Transverse colon (tissue), 4 donors: Measurements from ENCODE around the gene OTP. TPM values are rescaled to one million over a fixed set of nuclear protein-coding genes. Genes with fewer than 3 reads are reported as not detected.
"Not testable (repeated sequence)": the region's sequence is repeated elsewhere in the genome, so short reads cannot be mapped to it uniquely, and the experiment has no call there.

Experiments
- DNase-seq: peaks from one replicate; pipeline ENCODE4 v3.0.0-alpha.2; 2019
- H3K27ac ChIP-seq, 4 donors: fragments of 200-600 bp; sonication (generic); 2 replicates each; pipeline ENCODE4 v1.5.1; 2016 to 2018; ENCODE audit warnings: inconsistent platforms in 4 of 4
- H3K27me3 ChIP-seq: fragments of 200-600 bp; sonication (generic); 2 replicates; pipeline ENCODE4 v1.5.1; 2017; ENCODE audit warnings: inconsistent platforms
- H3K36me3 ChIP-seq, 4 donors: fragments of 200-600 bp; sonication (generic); 2 replicates each; pipeline ENCODE4 v1.5.1; 2017 to 2019; ENCODE audit warnings: inconsistent platforms in 4 of 4
- H3K4me1 ChIP-seq, 4 donors: fragments of 200-600 bp; sonication (generic); 2 replicates each; pipeline ENCODE4 v1.5.1; 2017 to 2020; ENCODE audit warnings: inconsistent platforms in 4 of 4
- H3K4me3 ChIP-seq, 4 donors: fragments of 200-600 bp; sonication (generic); 1 replicate in 1 of 4; 2 replicates in 3 of 4; pipeline versions ENCODE4 v1.5.1 to v1.6.1; 2017 to 2019; ENCODE audit warnings: inconsistent platforms in 4 of 4
- H3K9me3 ChIP-seq, 2 donors: fragments of 200-600 bp; sonication (generic); 2 replicates each; pipeline ENCODE4 v1.5.1; 2017 to 2019; ENCODE audit warnings: inconsistent platforms in 2 of 2
- EP300 ChIP-seq: sonication (generic); formaldehyde crosslinking; IDR thresholded peaks from one replicate; pipeline ENCODE4 v1.6.1; 2017; ENCODE audit warnings: antibody characterized with exemption, low read depth
- POLR2A ChIP-seq: fragments of 450-650 bp; IDR thresholded peaks from one replicate; pipeline ENCODE4 v1.6.1; 2016; ENCODE audit warnings: antibody characterized with exemption, mild to moderate bottlenecking, moderate library complexity
- POLR2AphosphoS5 ChIP-seq, 3 donors: sonication (generic); formaldehyde crosslinking; IDR thresholded peaks; one replicate each; pipeline ENCODE4 v1.6.1; 2016; ENCODE audit warnings: antibody characterized with exemption in 3 of 3
- WGBS, 2 donors: methylation state at CpG; one replicate each; pipeline ENCODE4 v1.1.5; 2018; ENCODE audit warnings: low coverage in 1 of 2; 5-methylcytosine and 5-hydroxymethylcytosine counted together
- in situ Hi-C, 4 donors: fragments of 200-750 bp; cut with MboI; loops; one replicate each; pipeline versions ENCODE4 v1.15.0 to v1.15.1; 2017; ENCODE audit warnings: low sequenced_read_pairs in 3 of 4, low pct_ligation_motif_present in 1 of 4, low pct_unique_long_range_greater_than_20kb in 1 of 4
- intact Hi-C: fragments of 100-400 bp; cut with DNase I; formaldehyde crosslinking; loops from one replicate; pipeline ENCODE4 v1.15.1; 2023; ENCODE audit warnings: low total_unique reads
- total RNA-seq, 4 donors: library from RNA; depleted of rRNA; stranded (reverse); fragments of >200 nt; gene quantifications; one replicate each; pipeline ENCODE4 v1.1.0, GENCODE V29; 2016
- TF ChIP-seq, protein P1 (sequence below), 5 experiments: fragments of 200-600 bp in 3 of 5; fragments of 450-650 bp in 2 of 5; sonication (generic) in 3 of 5; IDR thresholded peaks; 1 replicate in 2 of 5; 2 replicates in 3 of 5; pipeline ENCODE4 v1.5.1; 2016 to 2017; ENCODE audit warnings: antibody characterized with exemption in 5 of 5, inconsistent platforms in 3 of 5, mild to moderate bottlenecking in 2 of 5, moderate library complexity in 1 of 5

Gene OTP
- total RNA-seq, 4 donors from 2014 or later, result not detected

DNA sequence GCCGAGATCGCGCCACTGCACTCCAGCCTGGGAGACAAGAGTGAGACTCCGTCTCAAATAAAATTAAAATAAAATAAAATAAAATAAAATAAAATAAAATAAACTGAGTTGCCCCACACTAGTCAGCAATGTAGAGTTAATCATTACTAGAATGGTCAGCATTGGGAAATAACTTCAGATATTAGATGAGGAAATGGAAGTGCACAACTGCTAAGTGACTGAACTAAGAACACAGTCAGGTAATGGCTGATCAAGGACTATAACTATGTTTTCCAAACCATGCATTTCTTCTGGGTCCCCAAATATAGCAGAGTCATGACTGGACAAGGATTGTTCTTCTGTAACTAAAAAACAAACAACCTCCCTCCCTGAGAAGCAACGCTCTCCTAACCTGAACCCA lies 17.1 kb downstream of the OTP start:
- Histone ChIP-seq H3K9me3 (no peaks in the 10 kb centered on the region), H3K27me3 (peaks cover 74% of the 10 kb centered on the region), H3K4me1 (no peaks in the 10 kb centered on the region), H3K27ac (no peak overlapping the region), H3K36me3 (no peaks in the 10 kb centered on the region), H3K4me3 (no peak overlapping the region)
- DNase-seq, result no peak
- in situ Hi-C loops (no loop called here), intact Hi-C loops (no loop called here)
- WGBS, 2 donors, result 87 to 94% methylated on average over 5 of the region's 5 CpGs
- no peak for TF ChIP-seq POLR2A
- TF ChIP-seq EP300, result no peak
- TF ChIP-seq, protein P1, sequence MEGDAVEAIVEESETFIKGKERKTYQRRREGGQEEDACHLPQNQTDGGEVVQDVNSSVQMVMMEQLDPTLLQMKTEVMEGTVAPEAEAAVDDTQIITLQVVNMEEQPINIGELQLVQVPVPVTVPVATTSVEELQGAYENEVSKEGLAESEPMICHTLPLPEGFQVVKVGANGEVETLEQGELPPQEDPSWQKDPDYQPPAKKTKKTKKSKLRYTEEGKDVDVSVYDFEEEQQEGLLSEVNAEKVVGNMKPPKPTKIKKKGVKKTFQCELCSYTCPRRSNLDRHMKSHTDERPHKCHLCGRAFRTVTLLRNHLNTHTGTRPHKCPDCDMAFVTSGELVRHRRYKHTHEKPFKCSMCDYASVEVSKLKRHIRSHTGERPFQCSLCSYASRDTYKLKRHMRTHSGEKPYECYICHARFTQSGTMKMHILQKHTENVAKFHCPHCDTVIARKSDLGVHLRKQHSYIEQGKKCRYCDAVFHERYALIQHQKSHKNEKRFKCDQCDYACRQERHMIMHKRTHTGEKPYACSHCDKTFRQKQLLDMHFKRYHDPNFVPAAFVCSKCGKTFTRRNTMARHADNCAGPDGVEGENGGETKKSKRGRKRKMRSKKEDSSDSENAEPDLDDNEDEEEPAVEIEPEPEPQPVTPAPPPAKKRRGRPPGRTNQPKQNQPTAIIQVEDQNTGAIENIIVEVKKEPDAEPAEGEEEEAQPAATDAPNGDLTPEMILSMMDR (IDR thresholded peaks at IDR 0.05), result no peak
- no peak for TF ChIP-seq POLR2AphosphoS5 (IDR thresholded peaks at IDR 0.05)

DNA sequence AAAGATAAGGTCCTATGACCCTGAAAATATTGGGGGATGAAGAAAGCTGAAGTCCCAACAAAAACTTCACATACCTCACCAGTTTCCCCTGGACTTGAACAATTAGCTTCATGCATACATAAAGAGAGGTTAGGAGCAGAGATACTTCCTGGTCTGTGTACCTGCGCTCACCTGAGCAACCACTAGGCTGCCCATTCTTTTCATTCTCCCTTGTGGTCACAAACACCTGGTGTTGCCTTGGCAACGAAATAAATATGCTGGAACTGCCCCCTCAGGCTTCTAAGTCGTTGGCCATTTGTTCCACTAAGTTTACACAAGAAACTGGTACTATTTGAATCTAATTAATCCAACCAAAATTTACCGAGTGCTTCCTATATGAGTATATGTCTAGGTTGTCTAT lies 18.1 kb downstream of the OTP start:
- Histone ChIP-seq H3K4me3 (no peak overlapping the region), H3K27ac (no peak overlapping the region), H3K9me3 (no peaks in the 10 kb centered on the region), H3K36me3 (no peaks in the 10 kb centered on the region), H3K4me1 (no peaks in the 10 kb centered on the region), H3K27me3 (peaks cover 67% of the 10 kb centered on the region)
- no peak for DNase-seq
- in situ Hi-C loops, result no loop called here
- 27% methylated on average over 4 of the region's 4 CpGs; no CpG with 5 or more reads in 1 of the 2 donors for WGBS, 2 donors
- intact Hi-C loops, result no loop called here
- TF ChIP-seq EP300, result no peak
- TF ChIP-seq POLR2A, result no peak
- TF ChIP-seq, protein P1 (IDR thresholded peaks at IDR 0.05), result peak in 1 of 5 experiments; percentile 18
- TF ChIP-seq POLR2AphosphoS5 (IDR thresholded peaks at IDR 0.05), result no peak

DNA sequence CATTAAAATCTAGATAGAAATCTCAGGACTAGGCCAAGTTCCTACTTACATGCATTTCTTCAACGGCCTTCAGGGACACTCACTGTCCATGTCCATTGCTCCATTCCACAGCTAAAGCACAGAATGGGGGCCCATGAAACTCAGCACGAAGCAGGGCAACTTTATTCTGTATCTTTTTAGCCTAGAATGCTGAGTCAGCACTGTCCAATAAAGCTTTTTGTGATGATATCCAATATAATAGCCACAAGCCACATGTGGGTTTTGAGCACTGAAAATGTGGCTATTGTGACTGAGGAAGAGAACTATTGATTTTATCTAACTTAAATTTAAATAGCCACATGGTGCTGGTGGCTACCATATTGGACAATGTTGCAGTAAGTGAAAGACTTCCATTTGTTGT lies 21.6 kb downstream of the OTP start:
- DNase-seq, result no peak
- no peaks in the 10 kb centered on the region for H3K36me3 ChIP-seq
- 80 to 88% methylated on average over 2 of the region's 2 CpGs for WGBS, 2 donors
- H3K4me3 ChIP-seq, result no peak overlapping the region
- no peaks in the 10 kb centered on the region for H3K4me1 ChIP-seq
- H3K27me3 ChIP-seq, result peaks cover 32% of the 10 kb centered on the region
- in situ Hi-C loops (no loop called here), intact Hi-C loops (no loop called here)
- TF ChIP-seq POLR2A, result no peak
- TF ChIP-seq, protein P1 (IDR thresholded peaks at IDR 0.05), result no peak
- no peak for TF ChIP-seq POLR2AphosphoS5 (IDR thresholded peaks at IDR 0.05)
- no peak for TF ChIP-seq EP300
- H3K27ac ChIP-seq, result no peak overlapping the region
- no peaks in the 10 kb centered on the region for H3K9me3 ChIP-seq

DNA sequence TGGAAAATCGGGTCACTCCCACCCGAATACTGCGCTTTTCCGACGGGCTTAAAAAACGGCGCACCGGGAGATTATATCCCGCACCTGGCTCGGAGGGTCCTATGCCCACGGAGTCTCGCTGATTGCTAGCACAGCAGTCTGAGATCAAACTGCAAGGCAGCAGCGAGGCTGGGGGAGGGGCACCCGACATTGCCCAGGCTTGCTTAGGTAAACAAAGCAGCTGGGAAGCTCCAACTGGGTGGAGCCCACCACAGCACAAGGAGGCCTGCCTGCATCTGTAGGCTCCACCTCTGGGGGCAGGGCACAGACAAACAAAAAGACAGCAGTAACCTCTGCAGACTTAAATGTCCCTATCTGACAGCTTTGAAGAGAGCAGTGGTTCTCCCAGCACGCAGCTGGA lies 29.6 kb downstream of the OTP start:
- H3K4me3 ChIP-seq, H3K27ac ChIP-seq, in situ Hi-C loops, H3K36me3 ChIP-seq, H3K9me3 ChIP-seq, intact Hi-C loops, H3K4me1 ChIP-seq, DNase-seq: not testable (repeated sequence)
- WGBS, 2 donors, result 90 to 100% methylated on average over 2 to 15 of the region's 15 CpGs
- peaks cover 21% of the 10 kb centered on the region for H3K27me3 ChIP-seq

DNA sequence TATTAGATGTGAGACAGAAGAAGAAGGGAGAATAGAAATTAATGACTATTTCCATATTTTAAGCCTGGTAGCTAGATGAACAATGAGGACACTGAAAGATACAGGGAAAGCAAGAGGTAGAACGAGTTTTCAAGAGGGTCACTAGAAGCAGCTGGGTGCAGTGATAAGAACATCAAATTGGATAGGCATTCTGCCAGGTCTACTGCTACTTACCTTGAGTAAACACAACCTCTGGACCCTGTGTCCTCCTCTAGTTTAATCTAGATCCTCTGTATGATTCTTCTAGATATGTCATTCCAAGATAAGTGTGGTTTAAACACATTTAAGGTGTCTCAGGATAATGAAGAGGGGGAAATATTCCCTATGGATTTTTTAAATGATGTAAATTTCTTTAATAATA lies 31.2 kb downstream of the OTP start:
- intact Hi-C loops (no loop called here), in situ Hi-C loops (no loop called here)
- no peak for DNase-seq
- Histone ChIP-seq H3K36me3 (no peaks in the 10 kb centered on the region), H3K27me3 (peaks cover 23% of the 10 kb centered on the region), H3K27ac (no peak overlapping the region), H3K4me1 (no peaks in the 10 kb centered on the region), H3K4me3 (no peak overlapping the region), H3K9me3 (peaks cover 0 to 8% of the 10 kb centered on the region in 2 donors)
- 46% methylated on average over 1 of the region's 1 CpG for WGBS, 2 donors
- TF ChIP-seq POLR2A (no peak), EP300 (no peak), POLR2AphosphoS5 (IDR thresholded peaks at IDR 0.05) (no peak)
- TF ChIP-seq, protein P1 (IDR thresholded peaks at IDR 0.05), result no peak
